ENCODE results near the gene RHOJ. TPM values are rescaled to one million over a fixed set of nuclear protein-coding genes. Genes with fewer than 3 reads are reported as not detected.

The RHOJ gene
- total and polyA plus RNA-seq, 2 of the 13 experiments (the other 11 are each of a cell fraction or from before 2014, with no cell fraction given): 0.22 to 1.3 TPM

DNA sequence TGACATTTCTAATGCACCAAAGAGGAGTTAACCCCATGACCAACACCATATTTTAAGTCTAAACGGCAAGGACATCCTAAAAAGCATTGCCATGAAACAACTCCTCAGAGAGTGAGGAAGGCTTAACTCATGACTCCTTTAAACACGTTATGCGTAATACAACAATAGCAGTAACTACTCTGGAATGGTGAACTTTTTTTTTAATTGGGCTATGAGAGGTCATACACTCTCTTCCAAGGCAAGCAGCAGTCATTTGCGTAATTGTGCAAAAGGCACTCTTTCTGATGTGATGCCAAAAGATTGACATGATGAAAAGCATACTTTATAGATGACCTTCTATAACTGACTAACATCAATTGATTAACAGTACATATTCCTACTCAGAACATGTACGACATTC lies 39.4 kb downstream of the RHOJ start (continued):
- TF ChIP-seq, protein P1, sequence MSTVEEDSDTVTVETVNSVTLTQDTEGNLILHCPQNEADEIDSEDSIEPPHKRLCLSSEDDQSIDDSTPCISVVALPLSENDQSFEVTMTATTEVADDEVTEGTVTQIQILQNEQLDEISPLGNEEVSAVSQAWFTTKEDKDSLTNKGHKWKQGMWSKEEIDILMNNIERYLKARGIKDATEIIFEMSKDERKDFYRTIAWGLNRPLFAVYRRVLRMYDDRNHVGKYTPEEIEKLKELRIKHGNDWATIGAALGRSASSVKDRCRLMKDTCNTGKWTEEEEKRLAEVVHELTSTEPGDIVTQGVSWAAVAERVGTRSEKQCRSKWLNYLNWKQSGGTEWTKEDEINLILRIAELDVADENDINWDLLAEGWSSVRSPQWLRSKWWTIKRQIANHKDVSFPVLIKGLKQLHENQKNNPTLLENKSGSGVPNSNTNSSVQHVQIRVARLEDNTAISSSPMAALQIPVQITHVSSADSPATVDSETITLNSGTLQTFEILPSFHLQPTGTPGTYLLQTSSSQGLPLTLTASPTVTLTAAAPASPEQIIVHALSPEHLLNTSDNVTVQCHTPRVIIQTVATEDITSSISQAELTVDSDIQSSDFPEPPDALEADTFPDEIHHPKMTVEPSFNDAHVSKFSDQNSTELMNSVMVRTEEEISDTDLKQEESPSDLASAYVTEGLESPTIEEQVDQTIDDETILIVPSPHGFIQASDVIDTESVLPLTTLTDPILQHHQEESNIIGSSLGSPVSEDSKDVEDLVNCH (CRISPR knock-in tag; IDR thresholded peaks at IDR 0.05): no peak
- TF ChIP-seq PLRG1 (conservative IDR thresholded peaks at IDR 0.05) (no peak), ZFP62 (CRISPR knock-in tag; IDR thresholded peaks at IDR 0.05) (no peak), ZNF570 (CRISPR knock-in tag; IDR thresholded peaks at IDR 0.05; ENCODE audit: borderline replicate concordance) (no peak), ZNF256 (CRISPR knock-in tag; conservative IDR thresholded peaks at IDR 0.05) (no peak)
- TF ChIP-seq, protein P2, sequence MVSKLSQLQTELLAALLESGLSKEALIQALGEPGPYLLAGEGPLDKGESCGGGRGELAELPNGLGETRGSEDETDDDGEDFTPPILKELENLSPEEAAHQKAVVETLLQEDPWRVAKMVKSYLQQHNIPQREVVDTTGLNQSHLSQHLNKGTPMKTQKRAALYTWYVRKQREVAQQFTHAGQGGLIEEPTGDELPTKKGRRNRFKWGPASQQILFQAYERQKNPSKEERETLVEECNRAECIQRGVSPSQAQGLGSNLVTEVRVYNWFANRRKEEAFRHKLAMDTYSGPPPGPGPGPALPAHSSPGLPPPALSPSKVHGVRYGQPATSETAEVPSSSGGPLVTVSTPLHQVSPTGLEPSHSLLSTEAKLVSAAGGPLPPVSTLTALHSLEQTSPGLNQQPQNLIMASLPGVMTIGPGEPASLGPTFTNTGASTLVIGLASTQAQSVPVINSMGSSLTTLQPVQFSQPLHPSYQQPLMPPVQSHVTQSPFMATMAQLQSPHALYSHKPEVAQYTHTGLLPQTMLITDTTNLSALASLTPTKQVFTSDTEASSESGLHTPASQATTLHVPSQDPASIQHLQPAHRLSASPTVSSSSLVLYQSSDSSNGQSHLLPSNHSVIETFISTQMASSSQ (IDR thresholded peaks at IDR 0.05; ENCODE audit: low read depth): no peak
- TF ChIP-seq, protein P2 (CRISPR knock-in tag; IDR thresholded peaks at IDR 0.05; ENCODE audit: borderline replicate concordance): no peak
- TF ChIP-seq, protein P3, sequence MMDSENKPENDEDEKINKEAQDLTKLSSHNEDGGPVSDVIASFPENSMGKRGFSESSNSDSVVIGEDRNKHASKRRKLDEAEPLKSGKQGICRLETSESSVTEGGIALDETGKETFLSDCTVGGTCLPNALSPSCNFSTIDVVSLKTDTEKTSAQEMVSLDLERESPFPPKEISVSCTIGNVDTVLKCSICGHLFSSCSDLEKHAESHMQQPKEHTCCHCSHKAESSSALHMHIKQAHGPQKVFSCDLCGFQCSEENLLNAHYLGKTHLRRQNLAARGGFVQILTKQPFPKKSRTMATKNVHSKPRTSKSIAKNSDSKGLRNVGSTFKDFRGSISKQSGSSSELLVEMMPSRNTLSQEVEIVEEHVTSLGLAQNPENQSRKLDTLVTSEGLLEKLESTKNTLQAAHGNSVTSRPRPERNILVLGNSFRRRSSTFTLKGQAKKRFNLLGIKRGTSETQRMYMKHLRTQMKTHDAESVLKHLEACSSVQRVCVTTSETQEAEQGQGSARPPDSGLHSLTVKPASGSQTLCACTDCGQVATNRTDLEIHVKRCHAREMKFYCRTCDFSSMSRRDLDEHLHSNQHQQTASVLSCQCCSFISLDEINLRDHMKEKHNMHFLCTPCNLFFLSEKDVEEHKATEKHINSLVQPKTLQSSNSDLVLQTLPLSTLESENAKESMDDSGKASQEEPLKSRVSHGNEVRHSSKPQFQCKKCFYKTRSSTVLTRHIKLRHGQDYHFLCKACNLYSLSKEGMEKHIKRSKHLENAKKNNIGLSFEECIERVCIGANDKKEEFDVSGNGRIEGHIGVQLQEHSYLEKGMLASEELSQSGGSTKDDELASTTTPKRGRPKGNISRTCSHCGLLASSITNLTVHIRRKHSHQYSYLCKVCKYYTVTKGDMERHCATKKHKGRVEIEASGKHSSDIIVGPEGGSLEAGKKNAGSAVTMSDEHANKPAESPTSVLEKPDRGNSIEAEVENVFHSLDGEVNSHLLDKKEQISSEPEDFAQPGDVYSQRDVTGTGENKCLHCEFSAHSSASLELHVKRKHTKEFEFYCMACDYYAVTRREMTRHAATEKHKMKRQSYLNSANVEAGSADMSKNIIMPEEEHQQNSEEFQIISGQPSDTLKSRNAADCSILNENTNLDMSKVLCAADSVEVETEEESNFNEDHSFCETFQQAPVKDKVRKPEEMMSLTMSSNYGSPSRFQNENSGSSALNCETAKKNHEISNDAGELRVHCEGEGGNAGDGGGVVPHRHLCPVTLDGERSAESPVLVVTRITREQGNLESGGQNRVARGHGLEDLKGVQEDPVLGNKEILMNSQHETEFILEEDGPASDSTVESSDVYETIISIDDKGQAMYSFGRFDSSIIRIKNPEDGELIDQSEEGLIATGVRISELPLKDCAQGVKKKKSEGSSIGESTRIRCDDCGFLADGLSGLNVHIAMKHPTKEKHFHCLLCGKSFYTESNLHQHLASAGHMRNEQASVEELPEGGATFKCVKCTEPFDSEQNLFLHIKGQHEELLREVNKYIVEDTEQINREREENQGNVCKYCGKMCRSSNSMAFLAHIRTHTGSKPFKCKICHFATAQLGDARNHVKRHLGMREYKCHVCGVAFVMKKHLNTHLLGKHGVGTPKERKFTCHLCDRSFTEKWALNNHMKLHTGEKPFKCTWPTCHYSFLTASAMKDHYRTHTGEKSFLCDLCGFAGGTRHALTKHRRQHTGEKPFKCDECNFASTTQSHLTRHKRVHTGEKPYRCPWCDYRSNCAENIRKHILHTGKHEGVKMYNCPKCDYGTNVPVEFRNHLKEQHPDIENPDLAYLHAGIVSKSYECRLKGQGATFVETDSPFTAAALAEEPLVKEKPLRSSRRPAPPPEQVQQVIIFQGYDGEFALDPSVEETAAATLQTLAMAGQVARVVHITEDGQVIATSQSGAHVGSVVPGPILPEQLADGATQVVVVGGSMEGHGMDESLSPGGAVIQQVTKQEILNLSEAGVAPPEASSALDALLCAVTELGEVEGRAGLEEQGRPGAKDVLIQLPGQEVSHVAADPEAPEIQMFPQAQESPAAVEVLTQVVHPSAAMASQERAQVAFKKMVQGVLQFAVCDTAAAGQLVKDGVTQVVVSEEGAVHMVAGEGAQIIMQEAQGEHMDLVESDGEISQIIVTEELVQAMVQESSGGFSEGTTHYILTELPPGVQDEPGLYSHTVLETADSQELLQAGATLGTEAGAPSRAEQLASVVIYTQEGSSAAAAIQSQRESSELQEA (CRISPR knock-in tag; IDR thresholded peaks at IDR 0.05; ENCODE audit: not compliant biosample characterization): no peak
- TF ChIP-seq, protein P4, sequence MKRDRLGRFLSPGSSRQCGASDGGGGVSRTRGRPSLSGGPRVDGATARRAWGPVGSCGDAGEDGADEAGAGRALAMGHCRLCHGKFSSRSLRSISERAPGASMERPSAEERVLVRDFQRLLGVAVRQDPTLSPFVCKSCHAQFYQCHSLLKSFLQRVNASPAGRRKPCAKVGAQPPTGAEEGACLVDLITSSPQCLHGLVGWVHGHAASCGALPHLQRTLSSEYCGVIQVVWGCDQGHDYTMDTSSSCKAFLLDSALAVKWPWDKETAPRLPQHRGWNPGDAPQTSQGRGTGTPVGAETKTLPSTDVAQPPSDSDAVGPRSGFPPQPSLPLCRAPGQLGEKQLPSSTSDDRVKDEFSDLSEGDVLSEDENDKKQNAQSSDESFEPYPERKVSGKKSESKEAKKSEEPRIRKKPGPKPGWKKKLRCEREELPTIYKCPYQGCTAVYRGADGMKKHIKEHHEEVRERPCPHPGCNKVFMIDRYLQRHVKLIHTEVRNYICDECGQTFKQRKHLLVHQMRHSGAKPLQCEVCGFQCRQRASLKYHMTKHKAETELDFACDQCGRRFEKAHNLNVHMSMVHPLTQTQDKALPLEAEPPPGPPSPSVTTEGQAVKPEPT (CRISPR knock-in tag; IDR thresholded peaks at IDR 0.05; ENCODE audit: low read depth): no peak
